Measurements from ENCODE around the gene SLC2A4RG.

SLC2A4RG gene

DNA sequence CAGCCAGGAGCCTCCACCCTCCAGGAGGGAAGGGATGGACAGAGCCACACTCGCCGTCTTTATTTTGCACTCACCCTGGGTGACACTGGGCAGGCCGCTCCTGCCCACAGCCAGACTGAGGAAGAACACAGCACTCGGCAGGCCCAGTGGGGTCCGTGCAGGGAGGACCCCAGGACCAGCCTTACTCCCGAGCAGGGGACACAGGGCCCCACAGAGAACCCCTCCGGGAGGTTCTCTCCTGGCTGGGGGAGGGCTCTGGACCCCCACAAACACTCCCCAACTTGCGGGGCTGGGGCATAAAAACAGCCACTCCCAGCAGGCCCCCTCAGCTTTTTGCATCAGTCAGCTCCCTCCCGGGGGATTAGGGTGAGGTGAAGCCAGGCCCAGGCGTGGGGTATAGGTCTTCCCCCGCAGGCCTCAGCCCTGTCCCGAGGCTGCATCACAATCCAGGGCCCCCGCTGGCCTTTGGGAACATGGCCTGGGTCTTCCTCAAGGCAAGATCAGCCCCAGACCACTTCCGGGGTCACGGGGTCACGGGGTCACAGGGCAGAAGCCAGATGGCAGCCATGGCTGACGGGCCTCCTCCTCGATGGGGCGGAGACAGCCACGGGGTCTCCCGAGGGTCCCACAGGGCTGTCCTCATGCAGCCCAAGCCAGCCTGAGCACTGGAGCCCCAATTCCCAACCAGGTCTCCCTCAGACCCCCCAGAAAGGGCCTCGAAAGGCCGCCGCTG lies 39.9 kb upstream of the SLC2A4RG start:
- DNase-seq (ENCODE audit: insufficient read length, low spot score), result no peak
- FAIRE-seq, result peak; percentile 54

GRCh38 chr20:63700199-63701050 lies 39.2 kb upstream of the SLC2A4RG start:
- FAIRE-seq, result peak; percentile 69
- no peak for DNase-seq (ENCODE audit: insufficient read length, low spot score)

DNA sequence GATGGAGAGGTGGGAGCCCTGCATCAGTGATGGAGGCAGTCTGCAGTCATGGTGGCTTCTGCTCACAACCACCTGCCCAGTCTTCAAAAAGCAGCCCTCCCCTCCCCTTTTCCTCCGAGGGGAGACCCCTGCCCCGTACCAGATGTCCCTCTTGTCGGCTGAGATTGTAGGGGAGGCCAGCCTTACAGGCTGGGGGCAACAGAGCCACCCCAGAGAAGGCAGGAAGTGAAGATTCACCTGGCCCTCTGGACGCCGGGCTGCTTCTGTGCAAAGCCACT lies 38.6 kb upstream of the SLC2A4RG start:
- DNase-seq (ENCODE audit: insufficient read length, low spot score) (no peak), FAIRE-seq (no peak)

GRCh38 chr20:63701329-63702035 lies 38.1 kb upstream of the SLC2A4RG start:
- FAIRE-seq (peak; percentile 60), DNase-seq (ENCODE audit: insufficient read length, low spot score) (no peak)

DNA sequence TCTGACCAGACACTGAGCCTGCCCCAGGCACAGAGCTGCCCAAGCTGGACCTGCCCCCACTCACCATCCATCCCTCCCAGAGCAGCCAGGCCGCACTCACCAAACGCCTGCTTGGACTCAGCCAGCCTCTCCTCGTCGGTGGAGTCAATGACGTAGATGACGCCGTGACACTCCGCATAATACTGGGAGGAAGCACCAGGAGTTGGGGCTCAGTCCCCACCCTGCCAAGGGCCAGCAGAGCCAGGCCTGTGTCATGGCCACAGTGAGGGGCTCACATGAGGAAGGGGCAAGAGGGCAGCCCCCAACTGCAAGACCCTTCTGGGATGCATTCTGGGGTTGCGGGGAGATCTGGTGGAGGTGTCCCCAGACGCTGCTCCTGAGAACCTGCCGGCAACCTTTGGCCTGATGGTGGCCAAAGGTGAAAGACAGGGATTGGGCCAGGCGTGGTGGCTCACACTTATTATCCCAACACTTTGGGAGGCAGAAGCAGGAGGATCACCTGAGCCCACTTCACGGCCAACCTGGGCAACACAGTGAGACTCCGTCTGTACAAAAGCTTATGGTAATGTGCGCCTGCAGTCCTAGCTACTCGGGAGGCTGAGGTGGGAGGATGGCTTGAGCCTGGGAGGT lies 37.4 kb upstream of the SLC2A4RG start:
- FAIRE-seq, result peak; percentile 70
- DNase-seq (ENCODE audit: insufficient read length, low spot score), result no peak

DNA sequence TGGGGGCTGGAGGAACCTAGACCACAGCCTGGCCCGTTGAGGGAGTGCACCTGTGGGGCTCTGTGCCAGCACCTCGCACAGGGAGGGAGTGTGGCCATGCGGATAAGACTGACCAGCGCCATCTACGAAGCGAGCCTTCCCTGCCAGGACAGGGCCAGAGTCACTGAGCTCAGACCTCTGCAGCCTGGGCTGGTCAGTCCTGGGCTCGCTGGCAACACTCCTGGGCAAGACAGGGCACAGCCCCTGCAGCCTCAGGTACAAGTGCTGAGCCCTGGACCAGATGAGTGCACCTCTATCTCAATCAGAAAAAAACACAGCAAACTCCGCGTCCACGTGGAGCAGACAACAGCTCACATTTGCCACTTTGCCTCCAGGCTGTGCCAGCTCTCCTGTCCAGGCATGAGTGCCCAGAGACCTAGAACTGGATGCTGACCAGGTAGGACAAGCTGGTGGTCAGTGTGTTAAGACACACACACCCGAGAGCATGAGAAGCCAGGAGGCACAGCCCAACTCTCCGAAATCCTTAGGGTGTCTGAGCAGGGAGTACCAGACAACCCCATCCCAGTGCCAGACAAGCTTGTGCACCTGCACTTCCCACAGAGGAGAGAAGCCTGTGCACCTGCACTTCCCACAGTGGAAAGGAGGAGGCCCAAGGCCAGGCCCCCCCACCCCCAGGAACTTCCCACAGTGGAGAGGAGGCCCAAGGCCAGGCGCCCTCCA lies 36.7 kb upstream of the SLC2A4RG start:
- DNase-seq (ENCODE audit: insufficient read length, low spot score) (no peak), FAIRE-seq (peak; percentile 68)

GRCh38 chr20:63703471-63703975 lies 36.1 kb upstream of the SLC2A4RG start:
- DNase-seq (ENCODE audit: insufficient read length, low spot score), result no peak
- no peak for FAIRE-seq

- DNase-seq (ENCODE audit: insufficient read length, low spot score) (no peak), FAIRE-seq (peak; percentile 46)
Observed at GRCh38 chr20:63703976-63704748, 35.4 kb upstream of the SLC2A4RG start.

GRCh38 chr20:63704749-63705117 lies 34.8 kb upstream of the SLC2A4RG start:
- FAIRE-seq, result peak; percentile 67

DNA sequence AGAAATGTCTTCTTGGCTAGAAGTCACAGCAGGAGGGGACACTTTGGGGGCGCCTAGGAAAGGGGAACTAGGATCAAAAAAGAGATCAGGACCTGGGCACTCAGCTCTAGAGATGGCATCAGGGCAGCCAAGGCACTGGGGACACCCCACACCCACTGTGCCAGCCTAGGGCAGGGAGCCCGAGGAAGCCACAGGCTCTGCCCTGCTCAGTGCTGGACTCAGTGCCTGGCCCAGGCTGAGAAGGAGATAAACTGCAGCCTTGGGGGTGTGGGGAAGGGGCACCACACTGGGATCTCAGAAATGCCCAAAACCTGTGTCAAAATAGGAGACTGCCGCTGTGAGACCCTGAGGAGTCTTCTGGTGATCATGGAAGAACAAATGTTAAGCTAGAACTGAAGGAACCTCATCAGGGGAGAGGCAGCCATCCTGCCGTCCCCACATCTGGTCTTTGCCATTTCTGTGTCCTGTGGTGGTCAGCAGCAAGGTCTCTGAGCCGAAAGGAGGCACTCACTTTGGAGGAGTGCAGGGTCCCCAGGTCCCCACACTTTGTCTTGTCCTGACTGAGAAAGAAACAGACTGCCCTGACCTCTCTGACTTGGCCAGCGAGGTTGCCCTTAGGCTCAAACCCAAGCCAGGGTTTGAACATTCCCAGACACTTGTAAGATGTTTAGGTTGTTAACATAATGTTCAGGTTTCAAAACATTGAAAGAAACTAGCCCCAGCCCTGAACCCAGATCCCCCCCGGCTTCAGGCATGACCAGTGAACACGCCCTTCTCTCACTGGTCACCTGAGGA lies 34.1 kb upstream of the SLC2A4RG start:
- FAIRE-seq (no peak), DNase-seq (ENCODE audit: insufficient read length, low spot score) (no peak)

More at GRCh38 chr20:63704749-63705117, 34.8 kb upstream of the SLC2A4RG start:
- DNase-seq (ENCODE audit: insufficient read length, low spot score), result no peak

DNA sequence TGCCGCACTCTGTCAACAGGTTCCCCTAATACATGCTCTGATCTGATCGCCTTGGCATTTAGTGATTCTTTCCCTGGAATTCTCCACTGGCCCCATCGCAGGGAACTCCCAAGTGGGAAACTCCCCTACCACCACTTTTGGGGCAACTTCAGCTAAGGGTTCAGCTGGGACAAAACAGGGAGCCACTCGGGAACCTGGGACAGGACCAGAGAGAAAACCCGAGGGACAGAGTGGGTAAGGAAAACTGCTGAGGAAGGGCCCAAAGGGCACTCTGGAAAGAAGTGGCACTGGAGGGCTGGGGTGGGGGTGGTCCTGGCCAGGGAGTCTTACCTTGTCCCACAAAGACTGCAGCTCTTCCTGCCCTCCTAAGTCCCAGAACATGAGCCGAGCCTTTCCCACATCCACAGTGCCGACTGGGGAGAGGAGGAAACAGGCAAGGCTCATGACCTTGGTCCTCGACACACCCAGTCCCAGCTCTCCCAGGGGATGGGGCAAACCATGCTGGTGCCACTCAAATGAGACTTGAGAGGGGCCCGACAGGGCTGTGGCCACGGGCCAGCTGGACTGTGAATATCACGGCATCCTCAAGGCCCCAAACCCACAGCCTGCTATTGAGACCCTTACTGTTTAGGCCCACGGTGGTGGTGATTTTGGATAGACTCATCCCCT lies 33.4 kb upstream of the SLC2A4RG start:
- DNase-seq (ENCODE audit: insufficient read length, low spot score), result no peak
- FAIRE-seq, result peak; percentile 49

DNA sequence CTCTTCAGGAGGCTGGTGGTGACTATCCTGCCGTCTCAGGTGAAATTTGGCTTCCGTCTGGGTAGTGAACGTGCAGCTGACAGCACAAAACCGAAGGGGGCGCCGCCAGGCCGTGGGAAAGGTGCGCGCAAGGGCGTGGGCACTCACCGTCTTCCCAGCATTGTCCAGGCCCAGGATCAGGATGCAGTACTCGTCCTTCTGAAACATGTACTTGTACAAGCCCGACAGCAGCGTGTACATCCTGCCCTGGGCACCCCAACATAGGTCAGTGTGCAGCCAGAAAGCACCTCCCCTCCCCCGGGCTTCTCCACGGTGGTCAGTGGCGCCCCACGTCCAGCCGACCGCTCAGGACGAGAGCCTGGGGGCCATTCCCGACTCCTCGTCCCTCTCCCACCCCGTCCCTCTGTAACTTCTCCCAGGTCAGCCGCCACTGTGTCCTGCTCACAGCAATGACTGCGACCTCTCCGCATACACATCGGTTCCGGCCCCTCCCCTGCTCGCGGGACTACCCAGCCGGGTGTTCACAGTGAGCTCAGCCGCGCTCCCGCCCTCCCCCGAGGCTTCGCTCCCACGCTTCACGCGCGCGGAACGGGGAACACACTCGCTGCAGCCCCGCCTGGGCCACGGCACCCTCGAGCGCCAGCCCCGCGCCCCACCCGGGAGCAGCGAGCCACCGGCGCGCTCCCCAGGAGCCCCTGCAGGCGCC lies 32.6 kb upstream of the SLC2A4RG start:
- peak; percentile 92 for FAIRE-seq
- DNase-seq (ENCODE audit: insufficient read length, low spot score), result no peak

DNA sequence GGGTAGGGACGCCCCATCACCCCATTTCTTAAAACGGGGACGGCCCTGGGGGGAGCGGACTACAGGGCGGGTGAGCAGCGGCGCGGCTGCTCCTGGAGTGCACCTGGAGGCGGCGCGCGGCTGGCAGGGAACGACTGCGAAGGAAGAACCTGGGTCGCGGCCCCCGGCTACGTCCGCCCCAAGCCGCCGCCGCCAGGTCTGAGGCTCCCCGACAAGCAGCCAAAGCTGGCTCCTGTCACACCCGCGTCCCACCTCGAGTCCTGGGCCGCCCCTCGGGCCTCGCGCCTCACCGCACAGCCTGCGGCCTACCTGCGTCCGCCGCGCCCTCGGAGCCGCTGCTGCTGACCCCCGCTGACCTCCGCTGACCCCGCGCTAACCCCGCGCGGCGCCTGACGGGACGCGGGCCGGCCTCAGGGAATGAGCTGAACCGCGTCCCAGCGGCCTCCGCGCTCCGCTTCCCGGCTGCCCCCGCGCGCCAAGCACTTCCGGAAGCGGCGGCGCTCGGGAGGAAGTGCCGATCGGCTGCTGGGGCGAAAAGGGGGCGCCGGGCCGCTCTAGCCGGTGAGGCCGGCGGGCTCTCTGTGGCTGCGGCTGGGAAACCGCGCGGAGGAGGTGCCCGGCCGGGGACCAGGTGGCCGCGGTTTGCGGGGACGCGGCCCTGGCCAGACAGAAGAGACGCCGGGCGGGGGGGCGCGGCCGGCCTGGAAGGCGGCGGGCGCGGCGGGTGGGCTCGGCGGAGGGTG lies 31.8 kb upstream of the SLC2A4RG start, which contains the start of the genes ARFRP1 and ZGPAT:
Gene ARFRP1 (minus strand): TSS at position 419 of the 743 bp plus-strand sequence. CDS start 885 bp downstream, outside the sequence.
Gene ZGPAT (plus strand): TSS at position 482 of the 743 bp plus-strand sequence. CDS start 542 bp downstream, outside the sequence.
- peak; percentile 97 for DNase-seq (ENCODE audit: insufficient read length, low spot score)
- peak; percentile 97 for FAIRE-seq

DNA sequence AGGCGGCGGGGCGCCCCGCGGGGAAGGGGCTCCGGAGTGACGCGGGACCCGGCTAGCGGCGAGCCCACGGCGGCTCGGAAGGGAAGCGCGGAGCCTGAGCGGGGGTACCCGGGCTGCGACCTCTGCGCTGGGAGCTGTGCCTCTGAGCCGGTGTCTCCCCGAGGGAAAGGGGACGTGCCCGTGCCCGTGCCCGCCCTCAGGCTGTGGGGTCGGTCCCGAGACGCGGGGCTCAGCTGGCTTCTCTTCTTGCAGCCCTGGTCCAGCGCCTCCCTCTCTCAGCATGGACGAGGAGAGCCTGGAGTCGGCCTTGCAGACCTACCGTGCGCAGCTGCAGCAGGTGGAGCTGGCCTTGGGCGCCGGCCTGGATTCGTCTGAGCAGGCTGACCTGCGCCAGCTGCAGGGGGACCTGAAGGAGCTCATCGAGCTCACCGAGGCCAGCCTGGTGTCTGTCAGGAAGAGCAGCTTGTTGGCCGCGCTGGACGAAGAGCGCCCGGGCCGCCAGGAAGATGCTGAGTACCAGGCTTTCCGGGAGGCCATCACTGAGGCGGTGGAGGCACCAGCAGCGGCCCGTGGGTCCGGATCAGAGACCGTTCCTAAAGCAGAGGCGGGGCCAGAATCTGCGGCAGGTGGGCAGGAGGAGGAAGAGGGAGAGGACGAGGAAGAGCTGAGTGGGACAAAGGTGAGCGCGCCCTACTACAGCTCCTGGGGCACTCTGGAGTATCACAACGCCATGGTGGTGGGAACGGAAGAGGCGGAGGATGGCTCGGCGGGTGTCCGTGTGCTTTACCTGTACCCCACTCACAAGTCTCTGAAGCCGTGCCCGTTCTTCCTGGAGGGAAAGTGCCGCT lies 31.1 kb upstream of the SLC2A4RG start:
- DNase-seq (ENCODE audit: insufficient read length, low spot score), result no peak
- peak; percentile 38 for FAIRE-seq

- no peak for FAIRE-seq
- DNase-seq (ENCODE audit: insufficient read length, low spot score), result no peak
Observed at GRCh38 chr20:63709149-63709527, 30.4 kb upstream of the SLC2A4RG start.
